HL-60/S4 (cell line): ENCODE measurements around the gene PTPRT.

Experiments used
- in situ Hi-C: fragments of 300-500 bp; cut with MboI; formaldehyde crosslinking; loops from 2 replicates; pipeline ENCODE4 v1.14.3; 2022; ENCODE audit warnings: low sequenced_read_pairs

The PTPRT gene

DNA sequence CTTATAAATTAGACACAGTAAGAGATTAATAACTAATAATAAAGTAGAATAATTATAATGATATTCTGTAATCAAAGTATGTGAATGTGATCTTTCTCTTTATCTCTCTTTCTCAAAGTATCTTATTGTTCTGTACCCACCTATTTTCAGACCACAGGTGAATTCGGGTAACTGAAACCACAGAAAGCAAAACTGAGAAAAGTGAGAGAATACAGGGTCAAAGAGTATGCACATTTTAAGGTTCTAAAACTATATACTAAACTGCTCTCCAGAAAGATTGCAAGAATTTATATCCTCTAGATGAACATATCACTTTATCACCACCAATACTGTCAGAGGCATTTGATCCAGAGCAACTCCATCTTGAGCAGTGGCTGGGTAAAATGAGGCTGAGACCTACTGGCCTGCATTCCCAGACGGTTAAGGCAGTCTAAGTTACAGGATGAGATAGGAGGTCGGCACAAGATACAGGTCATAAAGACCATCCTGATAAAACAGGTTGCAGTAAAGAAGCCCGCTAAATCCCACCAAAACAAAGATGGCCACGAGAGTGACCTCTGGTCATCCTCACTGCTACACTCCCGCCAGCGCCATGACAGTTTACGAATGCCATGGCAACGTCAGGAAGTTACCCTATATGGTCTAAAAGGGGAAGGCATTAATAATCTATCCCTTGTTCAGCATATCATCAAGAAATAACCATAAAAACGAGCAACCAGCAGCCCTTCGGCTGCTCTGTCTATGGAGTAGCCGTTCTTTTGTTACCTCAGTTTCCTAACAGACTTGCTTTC is 211.3 kb downstream of the PTPRT start:
- in situ Hi-C loops = no loop called here

DNA sequence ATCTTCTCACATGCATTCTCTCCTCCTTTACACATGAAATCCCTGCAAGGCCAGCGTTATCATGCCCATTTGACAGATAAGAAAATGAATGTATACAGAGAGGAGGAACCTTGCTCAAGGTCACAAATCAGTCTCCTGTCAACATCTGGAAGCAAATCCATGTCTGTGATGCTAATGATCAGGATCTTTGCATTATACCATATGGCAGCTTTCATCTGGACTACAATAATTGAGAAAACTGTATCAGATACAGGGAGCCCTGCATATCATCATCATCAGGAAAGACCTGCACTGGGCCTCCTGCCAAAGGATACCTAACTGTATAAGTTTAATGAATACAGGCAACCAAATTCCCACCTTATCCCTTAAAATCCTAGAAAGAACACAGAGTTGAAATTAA is 213.7 kb downstream of the PTPRT start:
- in situ Hi-C loops = no loop called here

DNA sequence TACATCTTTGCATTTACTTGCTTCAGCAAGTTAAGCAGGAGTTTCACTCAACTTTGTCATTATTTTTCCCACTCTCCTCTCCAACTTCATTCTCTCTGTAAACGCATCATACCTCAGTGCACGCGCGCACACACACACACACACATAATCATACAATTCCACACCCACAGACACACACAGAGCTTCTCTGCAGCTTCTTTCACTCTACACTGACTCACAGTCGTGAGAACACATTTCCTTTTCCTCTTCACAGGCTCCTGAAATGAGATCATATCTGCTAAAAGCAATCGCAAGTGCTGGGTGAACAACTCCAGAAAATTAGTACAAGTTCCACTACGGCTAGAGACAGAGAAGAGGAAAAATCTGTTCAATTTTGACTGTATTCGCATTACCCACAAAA is 215.4 kb downstream of the PTPRT start:
- in situ Hi-C loops = no loop called here

DNA sequence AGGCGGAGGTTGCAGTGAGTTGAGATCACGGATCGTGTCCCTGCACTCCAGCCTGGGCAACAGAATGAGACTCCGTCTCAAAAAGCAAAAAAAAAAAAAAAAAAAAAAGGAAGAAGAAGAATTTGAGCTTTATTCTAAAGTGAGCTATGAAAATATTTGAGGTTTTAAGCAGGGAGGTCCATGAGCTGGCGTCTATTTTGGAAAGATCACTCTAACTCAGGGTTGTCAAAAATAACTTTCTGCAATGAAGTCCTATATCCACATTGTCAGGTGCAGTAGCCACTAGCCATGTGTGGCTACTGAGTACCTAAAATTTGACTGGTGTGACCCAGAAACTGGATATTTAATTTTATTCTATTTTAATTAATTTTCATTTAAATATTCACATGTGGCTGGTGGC is 217.1 kb downstream of the PTPRT start:
- in situ Hi-C loops = no loop called here

DNA sequence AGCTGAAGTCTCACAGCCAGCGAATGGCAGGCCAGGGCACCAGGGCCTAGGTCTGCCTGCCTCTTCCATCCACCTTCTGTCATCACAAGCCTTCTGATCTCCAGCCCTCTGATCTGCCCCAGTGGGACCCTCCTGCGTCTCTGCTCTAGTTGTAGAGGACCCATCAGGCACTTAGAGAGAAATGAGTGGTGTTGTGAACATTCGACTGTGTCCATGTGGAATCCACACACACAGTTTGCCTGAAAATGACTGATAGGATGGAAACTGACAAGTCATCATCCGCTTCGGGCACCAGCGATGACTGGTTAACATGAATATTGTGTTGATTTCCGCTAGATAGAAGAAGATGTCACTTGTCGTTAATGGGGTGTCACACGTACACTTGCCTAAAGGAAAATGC is 221.0 kb downstream of the PTPRT start:
- in situ Hi-C loops = no loop called here

- in situ Hi-C loops = no loop called here
These were observed 225.9 kb downstream of the PTPRT start for GRCh38 chr20:42963796-42964195.

- in situ Hi-C loops = no loop called here
These were observed 227.9 kb downstream of the PTPRT start for GRCh38 chr20:42961771-42962170.

DNA sequence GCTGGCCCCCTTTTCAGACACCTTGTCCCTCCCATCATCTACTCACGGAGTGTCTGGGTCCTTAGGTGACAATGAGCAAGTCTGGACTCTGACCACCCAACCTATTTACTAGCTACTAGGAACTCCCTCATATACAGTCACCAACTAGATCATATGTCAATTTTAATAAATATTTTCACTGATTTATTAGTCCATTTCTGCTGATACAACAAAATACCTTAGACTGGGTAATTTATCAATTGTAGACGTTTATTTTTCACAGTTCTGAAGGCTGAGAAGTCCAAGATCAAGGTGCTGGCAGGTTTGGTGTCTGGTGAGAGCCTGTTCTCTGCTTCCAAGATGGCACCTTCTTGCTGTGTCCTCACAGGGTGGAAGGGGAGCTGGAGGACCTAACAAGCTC is 229.7 kb downstream of the PTPRT start:
- in situ Hi-C loops = no loop called here

DNA sequence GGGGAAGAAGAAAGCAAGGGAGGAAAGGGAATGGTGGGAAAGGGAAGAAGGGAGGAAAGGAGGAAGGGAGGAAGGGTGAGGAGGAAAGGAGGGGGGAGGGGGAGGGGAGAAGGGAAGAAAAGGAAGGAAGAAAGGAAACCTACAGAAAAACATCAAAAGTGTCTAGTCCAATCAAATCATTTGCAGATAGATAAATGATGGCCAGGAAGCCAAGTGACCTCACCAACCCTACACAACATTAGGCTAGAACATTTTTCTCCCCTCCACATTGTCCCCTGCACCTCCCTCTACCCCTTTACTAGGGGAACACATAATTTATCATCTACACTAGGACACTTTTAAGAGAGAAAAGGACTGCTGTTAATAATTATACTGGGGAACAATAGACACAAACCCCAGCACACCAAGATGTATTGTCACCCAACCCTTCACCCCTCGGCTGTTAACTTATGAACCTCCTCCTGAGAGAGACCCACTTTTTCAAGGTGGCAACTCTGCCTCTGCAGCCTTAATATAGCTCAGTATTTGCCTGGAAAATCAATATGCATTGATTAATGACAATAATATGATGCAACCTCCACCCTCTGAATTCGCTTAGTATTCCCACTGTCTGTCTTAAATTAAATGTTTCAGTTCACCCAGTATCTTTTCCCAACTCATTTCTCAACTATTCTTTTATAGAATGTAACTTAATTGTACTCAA is 231.2 kb downstream of the PTPRT start:
- in situ Hi-C loops = no loop called here

- in situ Hi-C loops = no loop called here
These were observed 232.0 kb downstream of the PTPRT start for GRCh38 chr20:42957704-42958095.

DNA sequence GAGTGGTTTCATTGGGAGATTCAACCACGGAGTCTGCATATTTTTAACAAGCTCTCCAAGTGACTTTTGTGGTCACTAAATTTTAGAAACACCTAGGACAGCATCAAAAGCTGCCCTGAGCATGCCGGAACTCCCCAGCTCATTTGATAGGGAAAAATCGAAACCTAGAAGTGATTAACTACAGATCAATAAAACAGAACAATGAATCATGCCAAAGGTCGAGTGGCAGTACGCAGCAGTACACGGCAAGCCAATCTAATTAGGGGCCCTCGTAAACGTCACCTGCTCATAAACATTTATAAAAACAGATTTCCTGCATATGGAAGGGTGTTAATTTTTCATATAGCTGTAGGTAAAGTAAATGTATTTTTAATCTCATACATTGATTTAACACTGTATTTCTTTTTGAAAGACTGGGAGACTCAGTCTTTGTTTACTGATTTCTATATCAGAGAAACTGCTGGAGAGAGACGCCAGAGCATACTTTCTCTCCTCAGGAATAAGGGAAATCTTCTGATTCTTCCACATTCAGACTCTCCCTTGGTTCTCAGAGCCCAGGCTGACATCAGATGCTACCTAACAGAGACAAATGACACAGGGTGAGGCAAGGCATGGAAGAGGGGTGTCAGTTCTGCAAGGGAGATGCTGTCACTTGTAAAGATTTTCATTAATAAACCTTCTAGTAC is 232.5 kb downstream of the PTPRT start:
- in situ Hi-C loops = no loop called here

DNA sequence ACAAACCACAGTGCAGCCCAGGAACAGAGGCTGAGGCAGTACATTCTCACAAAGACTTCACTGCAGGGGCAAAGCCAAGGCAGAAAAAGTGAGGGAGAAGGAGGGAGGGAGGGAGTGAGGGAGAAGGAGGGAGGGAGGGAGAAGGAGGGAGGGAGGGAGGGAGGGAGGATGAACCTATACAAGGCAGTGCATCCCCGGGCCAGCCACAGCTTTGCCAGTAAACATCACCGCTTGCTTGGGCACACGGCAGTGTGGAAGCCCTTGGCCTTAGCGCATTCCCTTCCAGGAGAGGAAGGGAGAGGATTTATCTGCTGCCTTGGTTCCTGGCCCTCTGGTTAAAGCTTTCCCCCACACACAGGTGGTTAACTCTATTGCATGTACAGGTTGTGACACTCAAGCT is 234.0 kb downstream of the PTPRT start:
- in situ Hi-C loops = no loop called here

- in situ Hi-C loops = no loop called here
These were observed 234.8 kb downstream of the PTPRT start for GRCh38 chr20:42954951-42955350.

- in situ Hi-C loops = no loop called here
These were observed 239.8 kb downstream of the PTPRT start for GRCh38 chr20:42949950-42950349.

DNA sequence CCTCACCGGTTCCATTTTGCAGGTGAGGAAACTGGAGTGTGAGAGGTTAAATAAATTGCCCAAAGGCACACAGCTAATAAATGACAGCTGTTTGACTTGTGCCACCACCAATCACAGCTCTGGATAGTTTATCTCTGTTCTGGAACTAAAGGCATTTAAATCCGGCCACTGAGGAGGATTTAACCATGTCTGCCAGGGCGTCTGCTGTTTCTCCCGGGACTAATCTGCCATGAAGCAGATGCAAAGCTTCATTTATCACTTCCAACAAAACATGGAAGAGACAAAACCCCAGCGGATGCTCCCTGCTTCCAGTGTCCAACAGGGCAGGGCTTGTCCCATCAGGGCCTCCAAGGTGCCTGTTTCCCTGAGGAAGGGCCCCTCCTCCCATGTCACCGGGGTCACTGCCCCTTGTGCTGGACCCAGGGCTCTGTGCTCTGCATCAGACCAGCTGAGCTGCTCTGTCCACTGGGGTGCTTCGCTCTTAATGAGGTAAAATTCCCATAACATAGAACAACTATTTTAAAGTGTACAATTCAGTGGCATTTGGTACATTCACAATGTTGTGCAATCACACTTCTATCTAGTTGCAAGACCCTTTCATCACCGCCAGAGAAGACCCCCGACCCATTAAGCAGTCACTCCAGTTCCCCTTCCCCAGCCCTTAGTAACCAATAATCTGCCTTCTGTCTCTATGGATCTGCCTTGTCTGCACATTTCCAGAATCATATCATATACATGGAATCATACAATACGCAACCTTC is 244.3 kb downstream of the PTPRT start:
- in situ Hi-C loops = no loop called here

DNA sequence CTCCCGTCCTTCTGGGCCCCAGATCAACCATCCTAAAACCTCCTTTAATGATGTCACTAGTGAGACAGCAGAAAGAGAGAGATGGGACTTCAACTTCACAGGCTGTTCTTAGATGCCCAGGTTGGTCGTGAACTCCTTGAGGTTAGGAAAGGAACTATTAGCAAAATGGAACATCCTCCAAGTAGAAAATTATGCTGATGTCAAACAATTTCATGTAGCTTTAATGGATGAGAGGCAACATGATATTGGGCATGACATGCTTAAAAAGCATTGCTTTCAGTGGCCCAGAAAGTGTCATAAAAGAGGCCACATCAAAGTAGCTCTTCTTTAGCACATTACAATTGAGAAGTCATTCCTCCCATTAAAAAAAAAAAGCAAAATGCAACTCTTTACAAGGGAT is 248.1 kb downstream of the PTPRT start:
- in situ Hi-C loops = no loop called here

GRCh38 chr20:42938441-42939205 is 251.1 kb downstream of the PTPRT start:
- in situ Hi-C loops = no loop called here

- in situ Hi-C loops = no loop called here
These were observed 253.2 kb downstream of the PTPRT start for GRCh38 chr20:42936482-42936881.

GRCh38 chr20:42924215-42924614 is 265.5 kb downstream of the PTPRT start:
- in situ Hi-C loops = no loop called here

DNA sequence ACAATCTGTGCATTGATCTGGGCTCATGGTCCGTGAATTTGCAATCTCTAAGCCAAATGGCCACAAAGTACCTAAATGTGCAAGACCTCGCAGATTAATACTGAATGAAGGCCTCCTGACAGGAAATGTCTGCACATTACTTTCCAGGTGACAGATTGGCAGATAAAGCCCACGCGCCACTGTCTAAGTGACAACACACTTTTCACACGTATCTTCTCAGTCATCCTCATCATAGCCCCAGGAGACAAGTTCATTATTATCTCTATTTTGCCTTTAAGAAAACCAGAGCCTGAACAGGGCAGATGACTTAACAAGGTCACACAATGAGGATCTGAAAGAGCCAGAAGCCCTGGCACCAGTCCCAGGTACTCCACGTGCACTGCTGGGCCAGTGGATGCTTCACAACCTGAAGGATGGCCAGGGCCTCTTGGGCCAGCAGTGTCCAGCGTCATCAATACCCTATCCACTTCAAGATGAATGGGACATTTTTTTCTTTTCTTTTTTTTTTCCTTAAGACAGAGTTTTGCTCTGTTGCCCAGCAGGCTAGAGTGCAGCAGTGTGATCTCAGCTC is 266.3 kb downstream of the PTPRT start:
- in situ Hi-C loops = no loop called here
